Measurements from ENCODE around the gene CLEC20A.

CLEC20A gene

GRCh38 chr1:178498896-178499675 lies 2.3 kb upstream of the CLEC20A start:
- peak; percentile 68 for DNase-seq

- DNase-seq, result no peak
These were observed 1.2 kb upstream of the CLEC20A start for GRCh38 chr1:178497903-178498478.

GRCh38 chr1:178495741-178496409 lies 889 bp downstream of the CLEC20A start:
- DNase-seq, result no peak

- DNase-seq, result no peak
These were observed 1.6 kb downstream of the CLEC20A start for GRCh38 chr1:178495158-178495557.

- DNase-seq, result no peak
These were observed 2.2 kb downstream of the CLEC20A start for GRCh38 chr1:178494569-178494971.

- no peak for DNase-seq
These were observed 3.4 kb downstream of the CLEC20A start for GRCh38 chr1:178493301-178493741.

- no peak for DNase-seq
These were observed 4.4 kb downstream of the CLEC20A start for GRCh38 chr1:178492341-178492740.

GRCh38 chr1:178491721-178492120 lies 5.0 kb downstream of the CLEC20A start:
- no peak for DNase-seq

GRCh38 chr1:178490967-178491366 lies 5.8 kb downstream of the CLEC20A start:
- DNase-seq, result no peak

- DNase-seq, result no peak
These were observed 6.6 kb downstream of the CLEC20A start for GRCh38 chr1:178490136-178490535.

GRCh38 chr1:178489399-178489798 lies 7.4 kb downstream of the CLEC20A start:
- DNase-seq, result no peak

- DNase-seq, result peak; percentile 42
These were observed 8.4 kb downstream of the CLEC20A start for GRCh38 chr1:178488393-178488792.

GRCh38 chr1:178487070-178487615 lies 9.6 kb downstream of the CLEC20A start:
- DNase-seq, result peak; percentile 55

GRCh38 chr1:178486100-178487069 lies 10.4 kb downstream of the CLEC20A start:
- peak; percentile 46 for DNase-seq

- no peak for DNase-seq
These were observed 11.2 kb downstream of the CLEC20A start for GRCh38 chr1:178485541-178485981.

- DNase-seq, result no peak
These were observed 12.0 kb downstream of the CLEC20A start for GRCh38 chr1:178484698-178485225.

- DNase-seq, result no peak
These were observed 13.4 kb downstream of the CLEC20A start for GRCh38 chr1:178483251-178483957.

GRCh38 chr1:178477841-178478240 lies 18.9 kb downstream of the CLEC20A start:
- no peak for DNase-seq

- no peak for DNase-seq
These were observed 19.4 kb downstream of the CLEC20A start for GRCh38 chr1:178477373-178477772.

- no peak for DNase-seq
These were observed 24.2 kb downstream of the CLEC20A start for GRCh38 chr1:178472531-178472930.

- peak; percentile 82 for DNase-seq
These were observed 26.3 kb downstream of the CLEC20A start for GRCh38 chr1:178470411-178470960.
